ENCODE measurements around the gene TOM1.

TOM1 gene

DNA sequence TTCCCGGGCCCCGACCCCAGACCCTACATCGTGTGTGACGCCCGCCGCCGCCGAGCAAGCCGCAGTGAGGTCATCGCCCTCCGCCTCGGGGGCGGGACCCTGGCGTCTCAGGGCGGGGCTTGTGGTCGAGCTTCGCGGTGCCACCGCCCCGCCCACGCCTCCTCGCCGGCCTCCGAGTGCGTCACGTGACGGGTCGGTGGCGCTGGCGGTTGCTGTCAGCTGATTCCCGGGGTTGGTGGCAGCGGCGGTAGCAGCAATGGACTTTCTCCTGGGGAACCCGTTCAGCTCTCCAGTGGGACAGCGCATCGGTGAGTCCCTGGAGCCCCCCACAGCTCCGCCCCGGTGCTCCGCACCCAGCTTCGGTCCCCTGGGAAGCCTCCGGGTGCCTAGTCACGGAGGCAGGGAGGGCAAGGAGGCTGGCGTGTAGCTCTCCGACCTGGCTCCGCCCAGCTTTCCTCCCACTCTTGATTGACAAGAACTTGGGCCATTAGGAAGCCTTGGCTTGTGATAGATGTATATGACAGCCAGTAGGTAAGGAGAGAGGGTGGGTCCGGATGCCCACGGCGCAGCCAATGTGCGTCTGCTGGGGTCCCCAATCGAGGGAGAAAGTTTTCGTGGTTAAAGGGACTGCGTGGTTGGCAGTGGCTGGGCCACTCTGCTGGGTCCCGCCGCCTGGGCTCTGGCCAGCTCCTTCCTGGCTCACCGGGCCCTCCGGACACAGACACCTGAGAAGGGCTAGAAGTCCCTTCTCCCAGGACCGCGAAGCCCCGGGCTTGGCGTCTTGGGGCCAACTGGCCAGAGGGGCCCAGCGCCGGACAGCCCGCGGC lies at the start of gene TOM1:
Gene TOM1 (plus strand): TSS at position 222 of the 827 bp plus-strand sequence. CDS start 35 bp downstream, at position 257.
- DNase-seq: peak; percentile 95

DNA sequence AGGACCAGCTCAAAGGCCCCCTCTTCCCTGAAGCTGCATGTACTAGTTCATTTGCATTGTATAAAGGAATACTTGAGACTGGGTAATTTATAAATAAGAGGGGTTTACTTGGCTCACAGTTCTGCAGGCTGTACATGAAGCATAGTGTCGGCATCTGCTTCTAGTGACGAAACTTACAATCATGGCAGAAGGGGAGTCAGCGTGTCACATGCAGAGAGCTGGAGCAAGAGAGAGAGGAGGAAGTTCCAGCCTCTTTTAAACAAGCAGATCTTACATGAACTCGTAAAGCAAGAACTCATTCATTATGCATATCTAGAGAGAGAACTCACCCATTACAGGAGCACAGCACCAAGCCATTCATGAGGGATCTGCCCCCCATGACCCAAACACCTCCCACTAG lies 49.5 kb upstream of the TOM1 start:
- DNase-seq: no peak

GRCh38 chr22:35253946-35254345 lies 45.7 kb upstream of the TOM1 start:
- no peak for DNase-seq

DNA sequence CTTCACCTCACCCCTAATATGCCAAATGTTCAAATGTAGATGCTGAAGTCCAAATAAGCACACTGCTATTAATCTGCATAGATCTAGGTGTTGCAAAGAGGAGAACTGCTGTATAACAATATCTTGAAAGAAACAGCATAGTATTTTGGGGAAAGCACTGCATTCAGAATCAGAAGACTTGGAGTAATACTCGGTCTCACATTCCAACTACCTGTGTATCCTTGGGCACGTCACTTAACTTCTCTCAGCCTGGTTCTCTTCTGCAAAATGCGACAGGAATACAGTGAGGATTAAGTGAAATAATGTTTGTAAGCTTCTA lies 42.7 kb upstream of the TOM1 start:
- no peak for DNase-seq

DNA sequence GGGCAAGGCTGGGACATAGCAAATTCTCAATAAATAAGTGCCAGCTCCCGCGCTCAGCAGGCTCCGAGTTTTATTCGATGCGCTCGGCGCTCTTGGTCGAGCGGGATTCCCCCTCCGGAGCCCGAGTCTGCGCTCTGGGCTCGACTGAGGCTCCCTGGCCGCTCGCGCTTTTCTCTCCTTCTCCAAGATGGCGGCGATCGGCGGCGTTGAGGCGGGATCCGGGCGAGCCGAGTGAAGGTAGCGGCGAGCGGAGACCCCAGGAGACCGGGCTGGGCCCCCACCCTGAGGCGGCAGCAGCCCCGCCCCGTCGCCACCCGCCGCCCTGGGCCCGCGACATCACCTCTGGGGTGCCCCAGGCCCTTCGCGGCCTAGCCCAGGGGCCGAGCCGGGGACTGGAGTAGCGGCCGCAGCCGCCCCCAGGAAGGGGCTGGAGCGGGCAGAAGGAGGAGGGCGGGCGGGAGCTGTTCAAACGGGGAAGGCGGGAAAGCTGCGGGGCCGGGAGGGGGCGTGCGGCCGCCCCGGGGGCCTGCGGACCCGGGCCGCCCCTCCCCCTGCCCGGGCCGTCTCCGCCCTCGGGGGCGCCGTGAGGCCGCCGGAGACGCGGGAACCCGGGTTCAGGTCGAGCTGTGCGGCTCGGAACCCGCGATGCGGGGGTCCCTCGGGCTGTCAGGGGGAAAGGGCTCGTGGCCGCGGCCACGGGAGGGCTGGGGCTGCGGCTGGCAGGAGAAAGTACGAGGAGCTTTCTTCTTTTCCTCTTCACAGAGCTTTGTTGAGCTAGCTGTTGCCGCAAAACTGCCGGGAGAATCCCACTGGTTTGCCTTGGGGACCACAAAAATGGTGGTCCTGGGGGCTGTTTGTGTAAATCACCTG lies 42.1 kb upstream of the TOM1 start, which contains the start of gene HMGXB4:
Gene HMGXB4 (plus strand): TSS at position 173 of the 870 bp plus-strand sequence. CDS start 4,898 bp downstream, outside the sequence.
- peak; percentile 92 for DNase-seq

GRCh38 chr22:35258191-35258988 lies 41.3 kb upstream of the TOM1 start:
- DNase-seq: no peak

DNA sequence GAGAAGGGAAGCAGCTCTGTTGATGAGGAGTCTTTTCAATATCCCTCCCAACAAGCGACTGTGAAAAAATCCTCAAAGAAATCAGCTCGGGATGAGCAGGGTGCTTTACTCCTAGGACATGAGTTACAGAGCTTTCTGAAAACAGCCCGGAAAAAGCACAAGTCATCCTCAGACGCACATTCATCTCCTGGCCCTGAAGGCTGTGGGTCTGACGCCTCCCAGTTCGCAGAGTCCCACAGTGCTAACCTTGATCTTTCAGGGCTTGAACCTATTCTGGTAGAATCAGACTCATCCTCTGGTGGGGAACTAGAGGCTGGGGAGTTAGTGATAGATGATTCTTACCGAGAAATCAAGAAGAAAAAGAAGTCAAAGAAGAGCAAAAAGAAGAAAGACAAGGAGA lies 34.7 kb upstream of the TOM1 start:
- DNase-seq: no peak

DNA sequence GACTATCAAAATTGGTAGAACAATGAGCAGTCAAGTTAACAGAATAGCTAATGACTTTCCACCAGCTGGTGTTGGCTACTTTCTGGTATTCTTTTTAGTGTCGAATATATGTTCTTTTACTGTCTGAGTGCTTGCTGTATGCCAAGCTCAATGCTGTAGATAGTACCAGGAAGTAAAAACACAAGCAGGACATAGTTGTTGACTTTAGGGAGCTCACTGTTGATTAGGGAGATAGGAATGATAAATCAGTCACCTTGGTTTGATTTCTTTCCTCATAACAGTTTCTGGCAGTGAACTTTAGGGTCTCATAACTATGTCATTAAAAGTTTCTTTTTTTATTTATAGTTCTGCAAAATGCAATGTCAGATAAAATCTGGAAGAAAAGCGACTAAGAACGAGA lies 33.4 kb upstream of the TOM1 start:
- DNase-seq: no peak

DNA sequence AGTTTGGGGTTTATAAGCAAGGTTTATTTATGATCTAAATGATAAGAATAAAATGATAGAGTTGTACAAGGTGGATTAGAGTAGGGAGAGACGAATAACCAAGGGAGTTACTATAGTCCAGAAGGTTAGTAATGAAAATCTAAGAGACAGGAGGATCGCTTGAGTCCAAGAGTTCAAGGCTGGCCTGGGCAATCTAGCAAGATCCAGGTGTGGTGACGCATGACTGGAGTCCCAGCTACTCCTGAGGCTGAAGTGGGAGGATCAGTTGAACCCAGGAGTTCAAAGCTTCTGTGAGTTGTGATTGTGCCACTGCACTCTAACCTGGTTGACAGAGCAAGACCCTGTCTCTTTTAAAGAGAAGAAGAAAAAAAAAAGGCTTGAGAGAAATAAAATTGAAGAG lies 30.1 kb upstream of the TOM1 start:
- no peak for DNase-seq

GRCh38 chr22:35274154-35274871 lies 25.4 kb upstream of the TOM1 start:
- no peak for DNase-seq

DNA sequence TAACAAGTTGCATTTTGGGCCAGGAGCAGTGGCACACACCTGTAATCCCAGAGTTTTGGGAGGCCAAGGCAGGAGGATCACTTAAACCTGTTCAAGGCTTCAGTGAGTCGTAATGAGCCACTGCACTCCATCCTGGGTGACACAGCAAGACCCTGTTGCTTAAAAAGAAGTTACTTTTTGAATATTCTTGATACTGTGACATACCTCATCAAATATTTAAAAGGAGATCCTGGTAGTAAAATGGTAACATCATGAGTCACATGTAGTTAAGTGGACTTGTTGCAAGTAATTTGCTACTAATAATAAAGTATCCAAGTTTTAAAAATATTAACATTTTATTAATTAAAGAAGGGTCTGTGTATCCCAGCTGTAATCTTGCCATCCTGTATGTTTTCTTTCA lies 24.1 kb upstream of the TOM1 start:
- no peak for DNase-seq

GRCh38 chr22:35276019-35276418 lies 23.7 kb upstream of the TOM1 start:
- DNase-seq: no peak

- DNase-seq: no peak
These were observed 11.6 kb upstream of the TOM1 start for GRCh38 chr22:35288116-35288515.

- DNase-seq: no peak
These were observed 6.9 kb upstream of the TOM1 start for GRCh38 chr22:35292786-35293185.

GRCh38 chr22:35296051-35296450 lies 3.6 kb upstream of the TOM1 start:
- no peak for DNase-seq

DNA sequence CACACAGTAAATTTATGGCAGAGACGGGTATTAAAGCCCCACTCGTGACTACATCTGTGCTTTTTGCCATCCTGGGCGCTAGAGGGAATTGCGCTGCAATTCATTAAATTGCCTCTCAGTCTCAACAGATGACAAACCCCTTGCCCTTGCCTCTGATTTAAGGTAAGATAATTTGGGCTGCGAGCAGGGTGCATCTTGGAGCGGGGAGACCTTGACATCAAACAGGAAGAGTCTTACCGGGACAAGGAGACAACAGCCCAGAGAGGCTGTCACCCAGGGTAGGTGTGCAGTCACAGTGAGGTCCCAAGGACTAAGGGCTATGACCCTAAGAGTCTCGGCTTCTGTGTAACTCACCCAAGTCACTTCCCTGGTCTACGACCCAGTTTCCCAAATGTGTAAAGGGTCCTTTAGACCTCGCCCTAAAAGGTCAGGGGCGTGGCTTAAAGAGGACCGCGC lies 449 bp upstream of the TOM1 start:
- DNase-seq: no peak

DNA sequence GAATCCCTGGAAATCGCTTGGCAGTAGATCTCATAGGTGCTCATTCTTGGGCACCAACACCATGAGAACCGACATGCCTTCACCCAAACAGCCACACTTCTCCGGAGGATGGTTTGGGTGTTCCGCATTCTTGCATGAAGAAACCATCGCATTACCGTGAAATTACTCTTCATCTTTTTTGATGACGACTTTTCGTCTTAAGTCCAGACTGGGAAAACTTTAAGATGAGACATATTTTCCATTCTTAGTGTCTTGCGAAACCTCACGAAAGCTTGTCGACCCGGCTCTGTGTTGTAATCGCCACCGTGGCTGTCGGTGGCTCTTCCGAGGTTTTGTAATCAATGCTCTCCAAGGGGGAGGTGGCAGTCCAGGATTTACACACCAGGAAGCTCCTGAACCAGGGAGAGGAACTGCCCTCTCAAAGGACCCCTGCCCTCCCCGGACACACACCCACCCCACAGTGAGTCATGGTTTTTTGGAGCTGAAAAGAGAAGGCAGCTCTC lies 1.7 kb downstream of the TOM1 start:
- no peak for DNase-seq

GRCh38 chr22:35303029-35303624 lies 3.4 kb downstream of the TOM1 start:
- no peak for DNase-seq

DNA sequence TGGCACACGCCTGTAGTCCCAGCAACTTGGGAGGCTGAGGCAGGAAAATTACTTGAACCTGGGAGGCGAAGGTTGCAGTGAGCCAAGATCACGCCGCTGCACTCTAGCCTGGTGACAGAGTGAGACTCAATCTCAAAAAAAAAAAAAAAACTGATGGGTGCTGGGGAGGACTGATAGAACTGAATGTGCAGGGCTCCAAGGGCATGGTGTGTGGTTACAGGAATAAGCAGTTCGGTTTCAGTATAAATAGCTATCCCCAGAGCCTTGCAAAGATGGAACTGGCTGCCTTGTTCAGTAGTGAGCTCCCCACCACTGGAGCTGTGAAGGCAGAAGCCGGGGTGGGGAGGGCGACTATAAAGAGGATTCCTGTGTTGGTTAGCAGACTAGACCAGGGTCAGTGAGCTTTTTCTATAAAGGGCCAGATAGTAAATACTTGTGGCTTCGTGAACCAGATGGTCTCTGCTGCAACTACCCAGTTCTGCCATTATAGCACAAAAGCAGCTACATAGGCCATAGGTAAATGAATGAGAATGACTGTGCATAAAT lies 5.9 kb downstream of the TOM1 start:
- DNase-seq: no peak

DNA sequence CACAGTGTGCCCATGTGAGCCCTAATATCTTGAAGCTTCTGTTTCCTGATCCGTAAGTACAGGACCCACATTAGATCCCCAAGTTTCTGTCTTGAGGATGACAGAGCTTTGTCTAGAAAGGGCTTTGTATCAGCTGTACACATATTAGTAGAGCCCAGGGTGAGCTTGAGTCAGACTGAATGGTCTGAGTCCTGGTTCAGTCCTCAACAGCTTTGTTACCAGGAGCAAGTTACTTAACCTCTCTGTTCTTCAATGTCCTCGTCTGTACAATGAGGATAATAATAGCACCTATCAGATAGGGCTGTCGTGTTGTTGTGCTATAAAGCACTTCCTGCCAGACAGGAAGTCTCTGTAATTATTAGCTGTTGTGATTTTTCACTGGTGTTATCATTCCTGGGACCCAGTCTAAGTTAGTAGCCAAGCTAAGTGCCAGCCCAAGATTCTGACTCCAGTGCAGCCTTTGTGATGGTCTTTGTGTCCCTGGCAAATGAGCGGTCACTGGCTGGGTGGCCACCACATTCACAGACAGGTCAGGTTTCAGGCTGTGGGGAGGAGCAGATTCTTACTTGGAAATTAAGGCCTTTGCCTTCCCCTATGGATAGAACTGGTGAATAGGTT lies 6.8 kb downstream of the TOM1 start:
- no peak for DNase-seq

- DNase-seq: no peak
These were observed 7.7 kb downstream of the TOM1 start for GRCh38 chr22:35307372-35307771.

All from COR-L47 (cell line).